GM19240 (cell line): Measurements from ENCODE around the gene ZMIZ1.

Source experiments
- DNase-seq: peaks from one replicate; pipeline ENCODE4 v3.0.0; 2011; ENCODE audit warnings: low spot score; ENCODE audit not compliant: insufficient read length

The ZMIZ1 gene

DNA sequence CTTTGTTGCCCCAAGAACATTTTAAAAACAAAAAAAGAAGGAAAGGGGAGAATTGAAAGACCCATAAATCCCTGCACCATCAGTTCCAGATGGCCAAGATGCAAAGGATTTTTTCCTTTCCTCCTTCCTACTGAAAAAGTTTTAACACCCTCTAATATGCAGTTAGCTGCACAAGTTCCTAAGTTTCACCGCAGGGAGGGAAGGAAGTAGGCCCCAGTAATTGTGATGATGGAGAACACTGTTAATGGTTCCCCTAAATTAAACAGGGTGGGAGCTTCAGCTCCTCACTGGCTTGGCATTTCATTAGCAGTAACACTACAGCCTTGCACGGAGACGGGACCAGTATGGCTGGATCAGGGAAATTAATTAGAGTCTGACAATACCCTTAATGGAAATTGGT, 214.8 kb downstream of the ZMIZ1 start:
- DNase-seq = no peak

DNA sequence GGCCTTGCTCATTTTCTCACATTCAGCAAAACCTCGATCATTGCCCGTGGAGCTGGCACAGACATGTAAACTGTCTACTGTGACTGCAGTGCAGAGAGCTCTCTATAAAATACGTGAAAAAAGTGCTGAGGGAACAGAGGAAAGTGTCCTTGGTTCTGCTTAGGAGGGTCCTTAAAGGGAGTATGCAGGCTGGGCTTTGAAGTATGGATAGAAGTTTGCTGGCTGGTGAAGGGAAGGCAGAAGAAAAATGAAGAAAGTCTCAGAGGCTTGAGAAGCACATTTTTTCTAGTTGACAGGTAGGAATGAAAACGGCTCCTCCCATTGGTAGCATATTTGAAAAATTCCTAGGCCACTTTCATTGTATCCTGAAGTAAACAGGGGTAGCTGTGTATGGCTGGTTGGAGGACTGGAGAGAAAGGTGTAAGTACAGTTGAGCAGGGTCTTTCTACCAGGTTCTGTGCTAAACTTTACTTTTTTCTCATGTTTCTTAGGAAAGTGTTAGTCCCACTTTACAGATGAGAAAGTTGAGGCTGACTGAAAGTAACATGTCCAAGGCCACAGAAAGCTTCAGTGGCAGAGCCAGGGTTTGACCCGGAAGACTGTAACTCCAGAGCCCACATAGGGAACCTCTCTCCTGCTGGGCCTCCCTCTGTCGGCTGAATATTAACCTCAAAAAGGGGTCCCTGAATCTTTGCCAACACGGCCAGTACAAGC, 215.5 kb downstream of the ZMIZ1 start:
- no peak for DNase-seq

DNA sequence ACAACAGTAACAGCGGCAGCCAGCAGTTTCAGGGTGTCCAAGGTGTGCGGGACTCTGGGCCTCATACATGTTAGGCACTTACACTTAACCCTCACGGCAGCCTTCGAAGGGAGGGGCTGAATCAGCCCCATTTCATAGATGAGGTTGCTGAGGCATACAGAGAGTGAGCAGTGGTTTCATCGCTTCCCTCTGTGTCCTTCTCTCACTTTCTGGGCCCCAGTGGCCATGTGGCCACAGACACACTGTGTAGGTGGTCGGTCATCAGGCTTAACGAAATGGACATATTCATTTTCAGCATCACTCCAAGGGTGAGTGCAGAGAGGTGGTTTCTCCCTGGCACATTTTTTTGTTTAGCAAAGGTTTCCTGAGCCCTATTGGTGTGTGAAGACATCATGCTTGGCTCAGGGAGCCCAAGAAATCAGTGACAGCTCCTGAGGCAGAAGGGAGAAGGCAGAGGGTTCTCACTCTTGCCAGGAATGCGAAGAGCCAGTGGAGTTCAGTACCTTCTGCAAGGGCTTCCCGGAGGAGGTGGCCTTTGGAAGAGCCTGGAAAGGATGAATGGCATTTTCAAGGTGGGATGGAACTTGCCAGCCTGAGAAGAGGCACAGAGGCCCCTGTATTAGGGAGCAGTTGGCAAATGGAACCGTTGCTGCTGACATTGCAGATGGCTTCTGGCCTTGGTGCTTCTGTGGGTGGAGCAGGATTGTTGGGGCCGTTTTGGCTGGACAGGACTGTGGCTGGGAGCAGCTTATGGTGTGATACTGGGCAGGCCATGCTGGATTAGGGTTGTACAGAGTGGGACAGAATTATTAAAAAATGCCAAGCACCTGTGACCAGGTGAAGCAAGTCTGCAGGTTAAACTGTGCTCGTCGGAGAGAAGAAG, 216.8 kb downstream of the ZMIZ1 start:
- DNase-seq = peak; percentile 89

DNA sequence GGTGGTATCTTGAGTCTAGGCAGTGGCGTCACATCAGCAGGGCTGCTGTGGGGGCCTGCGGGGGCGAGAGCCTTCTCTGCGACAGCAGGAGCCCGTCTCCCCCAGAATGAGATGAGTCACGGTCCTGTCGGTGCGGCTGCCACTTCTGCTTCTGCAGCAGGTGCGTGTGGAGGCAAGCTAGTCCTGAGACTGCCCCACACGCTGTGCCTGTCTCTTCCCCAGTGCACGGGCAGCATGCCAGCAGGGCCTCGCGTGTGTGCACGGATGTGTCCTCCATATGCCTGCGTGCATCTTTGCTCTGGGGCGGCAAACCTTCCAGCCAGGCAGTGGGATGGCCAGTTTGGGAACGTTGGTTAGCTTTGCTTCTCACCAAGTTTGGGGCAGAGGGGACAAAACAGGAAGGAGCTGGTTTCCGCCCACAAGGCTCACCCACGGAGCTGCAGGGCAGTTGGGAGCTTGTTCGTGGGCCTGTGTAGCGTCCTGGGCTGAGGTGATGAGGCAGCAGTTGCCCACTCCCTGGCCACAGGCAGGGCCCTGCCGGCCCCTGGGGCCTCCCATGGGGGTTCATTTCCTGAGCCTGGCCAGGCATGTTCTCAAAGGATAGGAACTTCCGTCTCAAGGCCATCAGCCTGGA, 217.7 kb downstream of the ZMIZ1 start:
- peak; percentile 98 for DNase-seq

DNA sequence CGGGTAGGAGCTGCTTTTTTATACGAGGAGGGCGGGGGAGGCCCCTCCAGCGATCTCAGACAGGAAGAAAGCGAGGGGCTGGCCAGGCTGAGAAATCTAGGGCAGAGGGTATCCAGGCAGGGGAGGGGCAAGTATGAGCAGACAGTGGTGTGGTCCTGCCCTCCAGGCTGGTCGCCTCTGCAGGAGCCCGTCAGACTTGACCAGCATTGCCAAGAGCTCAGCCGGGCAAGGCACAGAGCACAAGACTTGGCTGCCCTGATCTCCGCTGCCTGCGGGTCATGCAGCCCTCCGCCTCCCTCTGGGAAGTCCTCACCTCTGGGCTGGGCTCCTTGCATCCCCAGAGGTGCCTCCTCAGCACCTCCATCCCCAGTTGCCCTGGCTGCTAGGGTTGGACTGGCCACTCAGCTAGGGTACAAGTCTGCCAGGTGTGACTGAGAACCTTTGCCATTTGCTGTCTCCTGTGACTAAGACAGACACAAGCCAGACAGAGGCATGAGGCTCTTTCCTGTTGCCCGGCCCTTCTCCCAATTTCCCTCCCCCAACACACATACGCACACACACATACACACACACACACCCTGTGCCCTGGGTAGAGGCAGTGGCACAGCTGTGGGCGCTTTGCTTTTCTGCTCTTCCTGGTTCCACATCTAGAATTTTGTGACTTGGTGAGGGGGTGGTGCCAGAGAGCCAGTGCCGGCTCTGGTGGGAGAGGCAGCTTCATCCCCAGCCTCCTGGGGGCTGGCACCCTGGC, 219.4 kb downstream of the ZMIZ1 start:
- no peak for DNase-seq

DNA sequence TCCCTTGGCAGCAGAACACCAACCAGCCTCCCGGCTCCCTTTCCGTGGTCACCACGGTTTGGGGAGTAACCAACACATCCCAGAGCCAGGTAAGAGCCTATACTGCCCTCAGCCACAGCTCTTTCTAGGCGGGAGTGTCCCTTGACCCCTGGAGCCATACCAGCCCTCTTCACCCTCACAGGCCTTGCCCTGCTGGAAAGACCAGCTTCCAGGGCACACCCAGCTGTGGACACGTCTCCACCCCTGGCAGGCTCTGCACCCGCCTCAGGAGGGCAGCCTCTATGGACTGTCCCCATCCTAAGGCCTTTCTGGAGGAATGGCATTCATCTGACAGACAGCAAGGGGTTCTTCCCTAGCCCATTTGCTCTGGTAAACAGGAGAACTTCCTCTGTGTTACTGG, 221.0 kb downstream of the ZMIZ1 start:
- DNase-seq = no peak

DNA sequence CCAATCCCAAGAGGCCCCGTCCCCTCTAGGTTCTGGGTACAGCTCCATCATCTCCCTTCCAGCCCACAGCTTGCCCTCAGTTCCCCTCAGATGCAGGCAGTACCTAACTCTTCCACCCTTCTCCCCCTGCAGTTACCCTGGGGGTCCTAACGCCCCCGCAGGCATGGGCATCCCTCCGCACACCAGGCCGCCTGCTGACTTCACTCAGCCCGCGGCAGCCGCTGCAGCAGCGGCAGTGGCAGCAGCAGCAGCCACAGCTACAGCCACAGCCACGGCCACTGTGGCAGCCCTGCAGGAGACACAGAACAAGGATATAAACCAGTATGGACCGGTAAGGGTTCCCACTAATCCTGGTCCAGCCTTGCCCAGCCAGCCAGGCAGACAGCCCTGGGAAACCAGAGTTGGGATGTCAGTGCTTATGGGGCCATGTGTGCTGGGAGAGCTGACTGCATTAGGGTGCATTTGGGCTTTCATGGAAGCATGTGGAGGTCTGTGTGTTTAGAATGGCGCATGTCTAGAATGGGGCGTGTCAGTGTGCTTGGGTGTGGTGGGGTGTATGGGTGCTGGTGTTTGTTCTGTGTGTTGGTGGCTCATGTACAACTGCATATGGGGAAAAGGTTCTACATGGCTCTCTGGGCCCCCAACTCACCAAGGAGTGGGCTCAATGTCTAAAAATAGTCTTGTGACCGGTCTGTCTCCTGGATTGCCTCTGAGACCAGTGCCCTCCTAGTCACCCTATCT, 223.4 kb downstream of the ZMIZ1 start:
- DNase-seq = no peak

DNA sequence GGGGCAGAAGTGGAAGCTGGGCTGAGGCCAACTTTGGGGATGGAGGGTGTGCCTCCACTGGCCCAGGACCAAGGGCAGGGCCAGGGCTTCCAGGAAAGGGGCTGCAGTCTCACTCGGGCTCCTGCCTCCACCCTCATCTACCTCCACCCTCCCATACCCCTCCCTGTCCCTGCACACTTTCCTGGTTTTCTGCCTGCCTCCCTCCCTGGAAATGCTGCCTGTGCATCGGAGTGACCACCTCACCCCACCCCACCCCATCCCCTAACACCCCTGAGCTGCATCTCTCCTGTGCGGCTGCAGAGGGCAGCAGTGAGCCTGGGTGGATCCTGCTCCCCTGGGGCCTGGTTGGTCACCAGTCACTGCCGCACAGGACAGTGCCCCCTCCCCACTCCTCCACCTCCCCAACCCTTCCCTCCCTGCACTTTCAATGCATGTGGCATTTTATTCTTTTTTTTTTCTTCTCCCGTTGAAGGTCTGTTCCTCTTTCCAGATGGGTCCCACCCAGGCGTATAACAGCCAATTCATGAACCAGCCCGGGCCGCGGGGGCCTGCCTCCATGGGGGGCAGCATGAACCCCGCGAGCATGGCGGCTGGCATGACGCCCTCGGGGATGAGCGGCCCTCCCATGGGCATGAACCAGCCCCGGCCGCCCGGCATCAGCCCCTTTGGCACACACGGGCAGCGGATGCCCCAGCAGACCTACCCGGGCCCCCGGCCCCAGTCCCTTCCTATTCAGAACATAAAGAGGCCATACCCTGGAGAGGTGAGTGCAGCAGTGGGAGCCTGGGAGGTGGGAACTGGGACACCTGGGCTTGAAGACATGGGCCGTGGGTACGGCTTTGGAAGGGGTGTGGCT, 224.4 kb downstream of the ZMIZ1 start:
- DNase-seq = no peak

DNA sequence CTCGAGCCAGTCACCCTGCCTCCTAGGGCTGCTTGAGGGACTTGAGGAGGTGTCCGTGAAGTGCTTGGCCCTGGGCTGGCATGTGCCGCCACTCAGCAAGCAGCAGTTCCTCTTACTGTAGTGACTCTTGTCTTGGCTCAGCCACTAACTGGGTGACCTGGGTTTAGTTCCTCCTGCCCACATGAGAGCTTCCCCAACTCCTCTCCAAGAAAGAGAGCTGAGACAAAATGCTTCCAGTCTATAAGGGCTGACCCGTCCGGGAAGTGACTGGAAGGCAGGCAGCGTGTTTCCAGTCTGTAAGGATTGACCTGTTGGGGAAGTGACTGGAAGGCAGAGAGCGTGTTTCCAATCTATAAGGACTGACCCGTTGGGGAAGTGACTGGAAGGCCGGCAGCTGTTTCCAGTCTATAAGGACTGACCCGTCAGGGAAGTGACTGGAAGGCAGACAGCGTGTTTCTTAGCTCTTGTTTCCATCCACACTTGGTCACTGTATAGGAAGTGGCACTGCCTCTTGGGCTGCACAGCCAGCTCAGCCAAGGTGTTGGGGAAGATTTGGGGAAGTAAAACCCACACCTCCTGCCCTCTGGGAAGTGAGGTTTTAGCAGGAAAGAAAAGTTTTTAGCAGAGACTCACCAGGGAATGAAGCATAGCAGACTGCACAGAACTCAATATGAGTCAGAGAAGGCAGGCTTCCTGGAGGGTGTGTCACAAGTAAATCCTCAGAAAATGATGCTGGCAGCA, 225.2 kb downstream of the ZMIZ1 start:
- DNase-seq = no peak

DNA sequence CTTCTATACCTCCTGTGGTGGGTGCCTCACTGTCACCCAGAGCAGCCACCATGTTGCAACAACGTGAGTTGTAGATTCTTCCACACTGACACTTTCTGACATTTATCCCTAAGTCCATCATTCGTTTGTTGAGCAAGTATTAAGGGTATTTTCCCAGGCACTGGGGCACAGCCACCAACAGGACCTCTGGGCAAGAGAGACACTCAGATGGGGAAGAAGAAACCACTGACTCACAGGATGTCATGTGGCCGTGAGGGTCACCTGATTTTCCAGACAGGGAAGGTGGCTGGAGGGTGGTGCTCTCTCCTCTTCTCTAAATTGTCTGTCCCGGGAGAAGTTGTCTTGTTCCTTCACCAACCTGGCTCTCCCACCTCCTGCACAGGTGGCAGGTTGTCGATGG, 226.8 kb downstream of the ZMIZ1 start:
- DNase-seq = no peak

DNA sequence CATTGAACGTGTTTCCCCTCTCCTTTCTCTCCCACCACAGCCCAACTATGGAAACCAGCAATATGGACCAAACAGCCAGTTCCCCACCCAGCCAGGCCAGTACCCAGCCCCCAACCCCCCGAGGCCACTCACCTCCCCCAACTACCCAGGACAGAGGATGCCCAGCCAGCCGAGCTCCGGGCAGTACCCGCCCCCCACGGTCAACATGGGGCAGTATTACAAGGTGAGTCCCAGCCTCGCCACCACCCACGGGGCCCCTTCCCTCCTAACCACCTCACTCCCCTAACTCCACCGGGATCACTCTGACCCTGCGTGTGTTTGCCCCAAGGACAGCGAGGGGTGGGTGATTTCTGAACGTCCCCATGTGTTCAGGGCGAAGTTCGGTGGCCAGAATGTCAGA, 227.7 kb downstream of the ZMIZ1 start:
- no peak for DNase-seq

DNA sequence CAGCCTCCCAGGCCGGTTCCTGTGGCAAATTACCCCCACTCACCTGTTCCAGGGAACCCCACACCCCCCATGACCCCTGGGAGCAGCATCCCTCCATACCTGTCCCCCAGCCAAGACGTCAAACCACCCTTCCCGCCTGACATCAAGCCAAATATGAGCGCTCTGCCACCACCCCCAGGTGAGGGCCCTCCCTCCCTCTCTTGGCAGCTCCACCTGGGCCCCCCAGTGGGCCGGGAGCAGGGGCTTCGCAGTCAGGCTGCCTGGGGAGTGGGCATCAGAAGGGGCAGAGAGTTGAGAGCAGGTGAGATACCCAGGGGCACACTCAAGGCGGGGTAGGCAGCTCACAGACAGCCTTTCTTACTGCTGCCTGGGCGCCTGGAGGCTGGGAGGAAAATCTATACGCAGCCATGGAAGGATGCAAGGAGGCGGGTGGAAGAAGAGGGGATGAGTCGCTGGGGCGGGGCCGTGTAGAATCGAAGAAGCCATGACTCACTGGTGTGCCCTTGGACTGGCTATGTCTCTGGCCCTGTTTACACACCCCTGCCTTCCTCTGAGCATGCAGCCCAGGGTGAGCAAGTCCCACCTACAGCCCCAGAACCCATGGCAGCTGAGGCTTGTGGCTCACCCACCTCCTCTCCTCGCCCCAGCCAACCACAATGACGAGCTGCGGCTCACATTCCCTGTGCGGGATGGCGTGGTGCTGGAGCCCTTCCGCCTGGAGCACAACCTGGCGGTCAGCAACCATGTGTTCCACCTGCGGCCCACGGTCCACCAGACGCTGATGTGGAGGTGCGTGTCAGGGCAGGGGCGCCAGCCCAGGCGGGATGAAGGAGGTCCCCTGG, 229.9 kb downstream of the ZMIZ1 start:
- DNase-seq = no peak

DNA sequence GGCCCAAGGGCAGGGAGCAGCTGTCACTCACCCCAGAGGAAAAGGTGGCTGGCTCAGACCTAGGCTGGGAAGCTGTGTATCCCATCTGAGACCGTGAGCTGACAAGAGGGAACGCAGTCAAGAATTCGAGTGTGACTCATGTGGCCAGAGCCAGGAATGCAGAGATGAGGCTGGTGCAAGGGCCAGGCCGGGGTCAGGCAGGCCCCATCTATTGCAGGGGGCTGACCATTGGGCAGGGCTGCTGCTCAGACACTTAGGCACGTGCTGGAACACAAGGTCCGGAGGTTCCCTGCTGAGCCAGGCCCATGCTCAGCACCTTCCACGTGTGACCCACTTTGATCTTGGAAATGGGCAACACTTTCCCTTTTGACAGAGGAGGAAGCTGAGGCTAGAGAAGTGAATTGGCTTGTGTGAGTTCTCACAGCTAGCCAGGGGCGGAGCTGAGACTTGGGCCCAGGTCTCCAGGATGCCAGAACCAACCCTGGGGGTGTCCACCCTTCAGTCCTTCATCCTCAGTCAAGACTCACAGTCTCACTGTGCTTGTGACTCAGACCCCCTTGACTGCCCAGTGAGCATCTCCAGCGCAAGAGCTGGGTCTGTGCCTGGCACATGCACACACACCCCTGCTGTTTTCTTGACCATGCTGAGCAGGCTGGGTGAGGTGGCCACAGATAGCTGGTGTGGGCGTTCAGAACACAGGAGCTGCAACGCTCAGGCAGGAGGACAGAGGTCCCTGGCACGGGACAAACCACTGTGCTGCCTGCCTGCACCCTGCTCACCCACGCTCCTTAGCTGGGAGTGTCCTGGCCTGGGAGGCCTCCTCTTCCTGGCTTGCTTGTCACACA, 230.9 kb downstream of the ZMIZ1 start:
- DNase-seq = no peak

DNA sequence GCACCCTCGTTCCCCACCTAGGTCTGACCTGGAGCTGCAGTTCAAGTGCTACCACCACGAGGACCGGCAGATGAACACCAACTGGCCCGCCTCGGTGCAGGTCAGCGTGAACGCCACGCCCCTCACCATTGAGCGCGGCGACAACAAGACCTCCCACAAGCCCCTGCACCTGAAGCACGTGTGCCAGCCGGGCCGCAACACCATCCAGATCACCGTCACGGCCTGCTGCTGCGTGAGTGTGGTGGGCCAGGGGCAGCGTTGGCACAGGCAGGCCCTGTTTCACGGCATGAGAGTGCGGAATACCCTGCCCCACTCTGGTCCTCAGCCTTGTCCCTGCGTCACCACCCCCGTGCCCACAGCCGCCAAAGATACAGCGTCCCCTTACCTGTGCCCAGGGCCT, 231.9 kb downstream of the ZMIZ1 start:
- DNase-seq = no peak

DNA sequence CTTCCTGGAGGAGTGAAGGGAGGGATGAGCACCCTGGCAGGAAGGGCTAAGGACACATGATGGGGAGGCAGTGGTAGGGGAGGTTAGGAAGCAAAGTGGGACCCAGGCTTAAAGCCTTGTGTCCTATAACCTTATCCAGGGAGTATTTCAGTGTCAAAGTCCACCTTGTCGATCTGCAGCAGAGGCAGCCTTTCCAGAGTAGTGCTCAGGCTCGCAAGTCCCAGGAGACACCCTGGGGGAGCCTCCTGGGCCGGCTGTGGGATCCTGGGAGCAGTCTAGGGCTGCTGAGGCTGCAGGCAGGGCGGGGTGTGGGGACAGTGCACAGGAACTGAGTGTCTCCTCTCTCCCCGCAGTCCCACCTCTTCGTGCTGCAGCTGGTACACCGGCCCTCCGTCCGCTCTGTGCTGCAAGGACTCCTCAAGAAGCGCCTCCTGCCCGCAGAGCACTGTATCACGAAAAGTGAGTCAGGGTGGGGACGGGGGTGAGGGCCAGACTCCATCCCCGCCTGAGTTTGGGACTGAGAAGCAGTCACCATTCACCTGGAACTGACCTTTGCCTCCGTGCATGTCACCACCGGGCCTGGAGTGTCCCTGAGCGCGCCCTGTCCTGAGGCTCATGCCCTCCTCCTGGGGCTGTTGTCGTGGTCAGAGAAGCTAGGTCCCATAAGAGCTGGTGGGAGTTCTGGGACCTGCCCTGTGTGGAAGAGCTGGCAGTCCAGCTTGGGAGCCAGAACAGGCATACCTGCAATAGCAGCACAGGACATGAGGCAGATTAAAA, 233.2 kb downstream of the ZMIZ1 start:
- no peak for DNase-seq

DNA sequence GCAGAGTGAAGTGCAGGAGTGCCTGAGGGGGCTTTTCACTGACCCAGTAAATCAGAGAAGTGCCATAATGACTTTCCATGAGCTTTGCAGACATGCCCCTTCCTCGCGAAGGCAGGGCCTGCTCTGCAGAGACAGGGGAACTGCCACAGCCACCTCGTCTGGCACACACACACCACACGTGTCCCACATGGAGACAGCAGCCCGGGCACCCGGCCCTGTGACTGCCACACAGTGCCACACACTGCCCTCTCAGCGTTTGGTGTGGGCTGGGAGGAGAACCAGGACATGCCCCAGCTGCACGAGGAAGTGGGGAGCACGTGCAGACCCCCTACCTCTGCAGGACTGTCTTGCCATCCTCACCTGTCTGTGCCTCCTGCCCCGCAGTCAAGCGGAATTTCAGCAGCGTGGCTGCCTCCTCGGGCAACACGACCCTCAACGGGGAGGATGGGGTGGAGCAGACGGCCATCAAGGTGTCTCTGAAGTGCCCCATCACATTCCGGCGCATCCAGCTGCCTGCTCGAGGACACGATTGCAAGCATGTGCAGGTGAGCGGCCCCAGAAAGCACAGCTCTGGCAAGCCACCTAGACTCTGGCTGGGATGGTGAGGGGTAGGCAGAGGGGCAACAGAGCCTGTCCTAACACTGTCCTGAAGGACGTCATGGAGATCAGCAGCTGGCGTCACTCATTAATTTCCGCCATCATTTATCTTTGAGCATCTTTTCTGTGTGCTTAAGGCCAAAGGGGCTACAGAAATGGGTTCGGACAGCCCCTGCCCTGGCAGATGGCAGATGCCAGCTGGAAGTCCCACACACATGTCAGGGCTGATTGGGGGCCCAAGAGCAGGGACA, 235.1 kb downstream of the ZMIZ1 start:
- DNase-seq = no peak
